Astrocyte (in vitro differentiated cells and primary cell): ENCODE results near the gene ENO3.

Experiments
- EZH2 ChIP-seq: IDR thresholded peaks from 2 replicates; pipeline ENCODE4 v1.6.1; 2012; ENCODE audit warnings: mild to moderate bottlenecking, low read length, inconsistent platforms; ENCODE audit not compliant: insufficient read depth
- TF ChIP-seq, protein P1 (sequence below): IDR thresholded peaks from 2 replicates; pipeline ENCODE4 v1.5.1; 2011; ENCODE audit warnings: low read depth, mild to moderate bottlenecking, inconsistent platforms, low read length, moderate library complexity; ENCODE audit not compliant: insufficient read depth

DNA sequence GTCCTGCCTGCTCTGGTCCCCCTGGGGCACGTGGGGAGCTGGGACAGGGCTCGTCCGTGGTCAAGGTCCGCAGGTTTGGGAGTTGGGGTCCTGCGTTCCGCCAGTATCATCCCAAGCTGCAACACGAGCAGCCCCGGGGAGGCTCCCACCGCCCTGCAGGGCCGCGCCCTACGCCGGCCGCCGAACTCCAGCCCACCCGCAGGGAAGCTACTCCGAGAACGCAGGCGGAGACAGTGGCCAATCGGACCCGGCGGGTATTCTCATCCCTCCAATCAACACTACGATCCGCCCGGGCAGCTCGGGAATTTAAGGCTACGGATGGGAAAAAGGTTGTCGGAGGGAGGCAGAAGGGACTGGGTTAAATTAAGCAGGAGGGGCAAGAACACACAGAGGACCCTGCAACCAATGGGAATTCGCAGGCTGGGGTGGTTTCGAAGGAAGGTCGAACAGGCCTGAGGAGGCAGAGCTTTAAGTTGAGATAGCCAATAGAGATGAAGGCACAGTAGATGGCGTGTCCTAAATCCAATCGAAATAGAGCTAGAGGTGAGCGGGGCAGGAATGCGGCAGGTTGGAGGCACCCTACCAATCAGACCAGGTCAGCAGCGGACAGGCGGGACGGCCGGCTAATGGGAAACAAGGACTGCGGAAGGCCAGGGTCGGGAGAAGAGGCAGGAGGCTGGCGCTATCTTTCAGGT is 16.1 kb downstream of the ENO3 start:
- TF ChIP-seq, protein P1, sequence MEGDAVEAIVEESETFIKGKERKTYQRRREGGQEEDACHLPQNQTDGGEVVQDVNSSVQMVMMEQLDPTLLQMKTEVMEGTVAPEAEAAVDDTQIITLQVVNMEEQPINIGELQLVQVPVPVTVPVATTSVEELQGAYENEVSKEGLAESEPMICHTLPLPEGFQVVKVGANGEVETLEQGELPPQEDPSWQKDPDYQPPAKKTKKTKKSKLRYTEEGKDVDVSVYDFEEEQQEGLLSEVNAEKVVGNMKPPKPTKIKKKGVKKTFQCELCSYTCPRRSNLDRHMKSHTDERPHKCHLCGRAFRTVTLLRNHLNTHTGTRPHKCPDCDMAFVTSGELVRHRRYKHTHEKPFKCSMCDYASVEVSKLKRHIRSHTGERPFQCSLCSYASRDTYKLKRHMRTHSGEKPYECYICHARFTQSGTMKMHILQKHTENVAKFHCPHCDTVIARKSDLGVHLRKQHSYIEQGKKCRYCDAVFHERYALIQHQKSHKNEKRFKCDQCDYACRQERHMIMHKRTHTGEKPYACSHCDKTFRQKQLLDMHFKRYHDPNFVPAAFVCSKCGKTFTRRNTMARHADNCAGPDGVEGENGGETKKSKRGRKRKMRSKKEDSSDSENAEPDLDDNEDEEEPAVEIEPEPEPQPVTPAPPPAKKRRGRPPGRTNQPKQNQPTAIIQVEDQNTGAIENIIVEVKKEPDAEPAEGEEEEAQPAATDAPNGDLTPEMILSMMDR = no peak
- no peak for TF ChIP-seq EZH2
